ENCODE results near the gene CLDN22. TPM values are rescaled to one million over a fixed set of nuclear protein-coding genes. Genes with fewer than 3 reads are reported as not detected.

CLDN22 gene
- total and polyA plus RNA-seq, 2 of the 8 experiments (the other 6 are each of a cell fraction or from before 2014, with no cell fraction given) = not detected

DNA sequence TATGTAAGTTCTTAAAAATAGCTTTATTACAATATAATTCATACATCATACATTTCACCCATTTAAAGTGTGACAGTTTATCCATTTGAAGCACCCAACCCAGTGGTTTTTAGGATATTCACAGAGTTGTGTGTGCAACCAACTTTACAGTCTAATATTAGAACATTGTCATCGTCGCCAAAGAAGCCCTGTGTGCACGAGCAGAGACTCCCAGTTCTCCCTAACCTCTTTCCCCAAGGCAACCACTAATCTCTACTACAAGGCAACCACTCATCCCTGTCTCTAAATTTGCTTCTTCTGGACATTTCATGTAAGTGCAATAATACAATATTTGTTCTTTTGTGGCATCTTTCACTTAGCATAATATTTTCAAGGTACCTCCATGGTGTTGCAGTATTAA is 47.7 kb downstream of the CLDN22 start:
- H3K27me3 ChIP-seq (replicated peaks in 1 of 4; ENCODE audit: control insufficient read depth in 3 of 4, extremely low read depth in 1 of 4, insufficient read depth in 3 of 4, low read length in 3 of 4) = no peaks in the 10 kb centered on the region
- no peak overlapping the region for H3K4me2 ChIP-seq (ENCODE audit: insufficient read depth in 1 of 2, low read depth in 2 of 2, low read length in 2 of 2)
- no peaks in the 10 kb centered on the region for H3K4me1 ChIP-seq (replicated peaks in 1 of 4; ENCODE audit: control insufficient read depth in 3 of 4, insufficient read depth in 4 of 4, low read length in 3 of 4)
- H4K5ac ChIP-seq (ENCODE audit: insufficient read length, low read depth, low read length) = no peak overlapping the region
- H2BK15ac ChIP-seq (ENCODE audit: low read length) = no peak overlapping the region
- H3K36me3 ChIP-seq (ENCODE audit: control insufficient read depth in 2 of 4, insufficient read depth in 4 of 4, low read length in 3 of 4) = peaks cover 14 to 84% (median 55%) of the 10 kb centered on the region in 4 experiments
- H3K9ac ChIP-seq (replicated peaks in 1 of 4; ENCODE audit: extremely low read depth in 1 of 4, low read depth in 3 of 4, low read length in 3 of 4) = no peak overlapping the region
- no peaks in the 10 kb centered on the region for H3K23me2 ChIP-seq (ENCODE audit: low read depth, low read length)
- H2BK120ac ChIP-seq (replicated peaks; ENCODE audit: low read depth, low read length) = no peak overlapping the region
- WGBS, 2 experiments (ENCODE audit: extremely low coverage in 1 of 2, insufficient coverage in 1 of 2, insufficient read length in 1 of 2, insufficient replicate concordance in 2 of 2, low coverage in 1 of 2, low lambda C conversion rate in 2 of 2, missing lambda C conversion rate in 1 of 2) = 94% methylated on average over 3 of the region's 3 CpGs; no CpG with 5 or more reads in 1 of the 2 experiments
- no peaks in the 10 kb centered on the region for H3K79me1 ChIP-seq (ENCODE audit: low read depth, low read length)
- no peak overlapping the region for H2AK5ac ChIP-seq (ENCODE audit: low read depth, low read length)
- no peaks in the 10 kb centered on the region for H4K20me1 ChIP-seq (replicated peaks in 1 of 2; ENCODE audit: control insufficient read depth in 1 of 2, insufficient read depth in 2 of 2, low read length in 2 of 2)
- no peak overlapping the region for H3K18ac ChIP-seq (ENCODE audit: extremely low read depth, low read length)
- H3K56ac ChIP-seq (replicated peaks; ENCODE audit: insufficient read length, low read depth, low read length) = no peak overlapping the region
- no peak overlapping the region for H2AFZ ChIP-seq (ENCODE audit: low read length)
- no peak overlapping the region for H4K8ac ChIP-seq (ENCODE audit: extremely low read depth, insufficient read depth, low read length)
- no peak overlapping the region for H3K23ac ChIP-seq (ENCODE audit: insufficient read length)
- no peak overlapping the region for H3K14ac ChIP-seq (ENCODE audit: insufficient read length)
- peaks cover 4 to 7% of the 10 kb centered on the region in 2 experiments; a peak in 1 of 4 replicates for H3K9me3 ChIP-seq (ENCODE audit: insufficient read depth in 2 of 2, low read depth in 1 of 2, low read length in 1 of 2)
- POLR2A ChIA-PET (ENCODE audit: partially characterized antibody) = no interaction called here
- no peaks in the 10 kb centered on the region for H3K79me2 ChIP-seq (ENCODE audit: control insufficient read depth in 1 of 2, insufficient read depth in 2 of 2, low read length in 2 of 2)
- DNase-seq (ENCODE audit: low read depth in 1 of 2, low spot score in 2 of 2) = no peak
- no peak overlapping the region for H3K27ac ChIP-seq (ENCODE audit: low read depth, low read length)
- no peak for FAIRE-seq
- H2BK20ac ChIP-seq (ENCODE audit: low read length) = no peak overlapping the region
- H4K91ac ChIP-seq (replicated peaks; ENCODE audit: insufficient read length, low read length) = no peak overlapping the region
- no peak overlapping the region for H2BK5ac ChIP-seq (ENCODE audit: low read depth, low read length)
- CTCF ChIA-PET (ENCODE audit: partially characterized antibody) = interaction anchor here (1.8 to 2.5 kb wide), 2 partner anchors 10 to 13 kb away, joined by 6 to 12 read pairs; no protein-coding TSS in a partner anchor
- no peak overlapping the region for H2BK12ac ChIP-seq (ENCODE audit: low read depth, low read length)
- no peak overlapping the region for H3K4ac ChIP-seq (replicated peaks; ENCODE audit: insufficient read length, low read depth, low read length)
- no peak overlapping the region for H3K4me3 ChIP-seq (ENCODE audit: extremely low read depth in 1 of 4, insufficient read depth in 2 of 4, low read depth in 3 of 4, low read length in 4 of 4)
- TF ChIP-seq KDM5A (IDR thresholded peaks at IDR 0.05; ENCODE audit: low read length) (no peak), HDAC6 (IDR thresholded peaks at IDR 0.05; ENCODE audit: low read depth, low read length) (no peak), ZNF274 (IDR thresholded peaks at IDR 0.05; ENCODE audit: borderline replicate concordance, extremely low read depth, low read length) (no peak), RNF2 (IDR thresholded peaks at IDR 0.05; ENCODE audit: borderline replicate concordance, low read depth, low read length, missing control alignments, poor library complexity, severe bottlenecking) (no peak), TAF1 (IDR thresholded peaks at IDR 0.05; ENCODE audit: low read depth, low read length) (no peak), CREB1 (IDR thresholded peaks at IDR 0.05) (no peak), JUND (IDR thresholded peaks at IDR 0.05; ENCODE audit: low read length) (no peak), CHD2 (IDR thresholded peaks at IDR 0.05; ENCODE audit: low read length) (no peak), RAD21 (IDR thresholded peaks at IDR 0.05 in 1 of 2, conservative IDR thresholded peaks at IDR 0.05 in 1 of 2; ENCODE audit: low read depth in 2 of 2, low read length in 2 of 2) (no peak), FOSL1 (IDR thresholded peaks at IDR 0.05; ENCODE audit: insufficient read depth, low read depth, low read length) (no peak)
- TF ChIP-seq, protein P1, sequence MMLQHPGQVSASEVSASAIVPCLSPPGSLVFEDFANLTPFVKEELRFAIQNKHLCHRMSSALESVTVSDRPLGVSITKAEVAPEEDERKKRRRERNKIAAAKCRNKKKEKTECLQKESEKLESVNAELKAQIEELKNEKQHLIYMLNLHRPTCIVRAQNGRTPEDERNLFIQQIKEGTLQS (IDR thresholded peaks at IDR 0.05; ENCODE audit: insufficient read depth, low read depth, low read length) = no peak
- TF ChIP-seq, protein P2, sequence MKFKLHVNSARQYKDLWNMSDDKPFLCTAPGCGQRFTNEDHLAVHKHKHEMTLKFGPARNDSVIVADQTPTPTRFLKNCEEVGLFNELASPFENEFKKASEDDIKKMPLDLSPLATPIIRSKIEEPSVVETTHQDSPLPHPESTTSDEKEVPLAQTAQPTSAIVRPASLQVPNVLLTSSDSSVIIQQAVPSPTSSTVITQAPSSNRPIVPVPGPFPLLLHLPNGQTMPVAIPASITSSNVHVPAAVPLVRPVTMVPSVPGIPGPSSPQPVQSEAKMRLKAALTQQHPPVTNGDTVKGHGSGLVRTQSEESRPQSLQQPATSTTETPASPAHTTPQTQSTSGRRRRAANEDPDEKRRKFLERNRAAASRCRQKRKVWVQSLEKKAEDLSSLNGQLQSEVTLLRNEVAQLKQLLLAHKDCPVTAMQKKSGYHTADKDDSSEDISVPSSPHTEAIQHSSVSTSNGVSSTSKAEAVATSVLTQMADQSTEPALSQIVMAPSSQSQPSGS (IDR thresholded peaks at IDR 0.05; ENCODE audit: low read length) = no peak

All from H1 (cell line).